OCI-LY7 (cell line): ENCODE measurements around the gene GBA3. TPM values are rescaled to one million over a fixed set of nuclear protein-coding genes. Genes with fewer than 3 reads are reported as not detected.

Experiments used
- BruUV-seq: library from RNA; stranded (reverse); fragments of 400-500 nt; replicated peaks from 2 replicates; lab custom pipeline; 2021; lab: Mats Ljungman, UMichigan
- CTCF ChIA-PET: fragments of 300-600 bp; sonication (Branson Sonifier 250); formaldehyde crosslinking; loops from one replicate; lab custom pipeline; 2022; ENCODE audit warnings: antibody characterized with exemption; ENCODE audit not compliant: unreplicated experiment; lab: Charles Lee
- POLR2A ChIA-PET: fragments of 300-600 bp; sonication (Branson Sonifier 250); formaldehyde crosslinking; loops from one replicate; lab custom pipeline; 2022; ENCODE audit warnings: antibody characterized with exemption; lab: Charles Lee
- DNase-seq: peaks from one replicate; pipeline ENCODE4 v3.0.0-alpha.2; 2015; ENCODE audit warnings: low spot score
- H2AFZ ChIP-seq: fragments of 200-600 bp; sonication (generic), shearing (Covaris generic); 2 replicates; pipeline ENCODE4 v1.6.1; 2014; ENCODE audit warnings: mild to moderate bottlenecking, antibody characterized with exemption, low read length, moderate library complexity
- H3K27ac ChIP-seq: fragments of 200-600 bp; sonication (generic); 2 replicates; pipeline ENCODE4 v1.5.1; 2014; ENCODE audit warnings: mixed run types, low read depth, mild to moderate bottlenecking, moderate library complexity, low read length, inconsistent platforms; ENCODE audit not compliant: poor library complexity, severe bottlenecking
- H3K36me3 ChIP-seq: fragments of 200-600 bp; sonication (generic); 2 replicates; pipeline ENCODE4 v1.6.1; 2014; ENCODE audit warnings: mild to moderate bottlenecking, antibody characterized with exemption, low read length, moderate library complexity, mixed read lengths; ENCODE audit not compliant: insufficient read depth
- H3K4me1 ChIP-seq: fragments of 200-600 bp; sonication (generic); 2 replicates; pipeline ENCODE4 v1.5.1; 2014; ENCODE audit warnings: mild to moderate bottlenecking, low read length; ENCODE audit not compliant: insufficient read depth, poor library complexity, severe bottlenecking
- H3K4me2 ChIP-seq: fragments of 200-600 bp; sonication (generic); 2 replicates; pipeline ENCODE4 v1.6.1; 2014; ENCODE audit warnings: mild to moderate bottlenecking, low read length
- H3K4me3 ChIP-seq: fragments of 200-600 bp; sonication (generic); 2 replicates; pipeline ENCODE4 v1.5.1; 2014; ENCODE audit warnings: mild to moderate bottlenecking, low read depth, low read length; ENCODE audit not compliant: poor library complexity, severe bottlenecking
- H3K79me2 ChIP-seq: fragments of 200-600 bp; sonication (generic); 2 replicates; pipeline ENCODE4 v1.6.1; 2016; ENCODE audit warnings: low read depth, mild to moderate bottlenecking, low read length, moderate library complexity, mixed read lengths; ENCODE audit not compliant: insufficient read depth
- H3K9me2 ChIP-seq: fragments of 200-600 bp; sonication (generic); 2 replicates; pipeline ENCODE4 v1.6.1; 2016; ENCODE audit warnings: mild to moderate bottlenecking, low read length, mixed read lengths; ENCODE audit not compliant: insufficient read depth
- H3K9me3 ChIP-seq: fragments of 200-600 bp; sonication (generic); 2 replicates; pipeline ENCODE4 v1.6.1; 2014; ENCODE audit warnings: mild to moderate bottlenecking, mixed run types, low read length, mixed read lengths
- H4K20me1 ChIP-seq: fragments of 200-600 bp; sonication (generic); 2 replicates; pipeline ENCODE4 v1.6.1; 2014; ENCODE audit warnings: mild to moderate bottlenecking, antibody characterized with exemption, low read length, moderate library complexity, mixed read lengths; ENCODE audit not compliant: insufficient read depth
- CTCF ChIP-seq: fragments of 200-600 bp; sonication (generic); conservative IDR thresholded peaks from 2 replicates; pipeline ENCODE4 v1.5.1; 2014; ENCODE audit warnings: mild to moderate bottlenecking, antibody characterized with exemption, low read length, moderate library complexity, mixed read lengths
- EZH2phosphoT487 ChIP-seq: fragments of 200-600 bp; sonication (generic); IDR thresholded peaks from 2 replicates; pipeline ENCODE4 v1.6.1; 2018; ENCODE audit warnings: low read depth, borderline replicate concordance, mild to moderate bottlenecking, mixed run types, antibody characterized with exemption, low read length, moderate library complexity, mixed read lengths
- intact Hi-C: fragments of 100-400 bp; cut with micrococcal nuclease; formaldehyde crosslinking; loops from one replicate; pipeline ENCODE4 v1.10.0; 2022; ENCODE audit not compliant: unreplicated experiment
- total RNA-seq, 2 experiments: library from RNA; depleted of rRNA in 1 of 2; stranded (reverse); fragments of >200 nt in 1 of 2; shearing (Covaris generic) in 1 of 2; gene quantifications; 2 replicates each; pipeline ENCODE4 v1.2.3, GENCODE V29; 2014 to 2022

The GBA3 gene
- total RNA-seq, 2 experiments from 2014 or later = not detected

- TF ChIP-seq EZH2phosphoT487 = no peak
- TF ChIP-seq CTCF = no peak
- CTCF ChIA-PET = no interaction called here
- Histone ChIP-seq H3K9me3 (no peaks in the 10 kb centered on the region), H3K27ac (no peak overlapping the region), H3K36me3 (no peaks in the 10 kb centered on the region), H3K79me2 (no peaks in the 10 kb centered on the region), H2AFZ (no peak overlapping the region), H3K4me1 (no peaks in the 10 kb centered on the region), H3K4me2 (no peak overlapping the region), H3K9me2 (no peaks in the 10 kb centered on the region), H4K20me1 (no peaks in the 10 kb centered on the region), H3K4me3 (no peak overlapping the region)
- POLR2A ChIA-PET = no interaction called here
- DNase-seq = no peak
- intact Hi-C loops = no loop called here
- BruUV-seq = no TSS peak
Observed at GRCh38 chr4:22859318-22859717, 166.6 kb downstream of the GBA3 start.

Other genes with a start within 250 kb of the GBA3 start
- not detected in 2 replicates for gene ADGRA3, start 176.9 kb upstream of the GBA3 start, total RNA-seq (2014; rRNA removed; shearing (Covaris generic))
- gene ADGRA3, start 176.9 kb upstream of the GBA3 start, total RNA-seq (2022) = not detected in 2 replicates